Iris pigment epithelial cell (primary cell): ENCODE results near the gene AIPL1.
A peak's percentile ranks its signal among the peaks of the same experiment; 100 is the strongest.

Source experiments
- DNase-seq: peaks from one replicate; pipeline ENCODE4 v3.0.0-alpha.2; 2011; ENCODE audit warnings: low read depth

The AIPL1 gene

DNA sequence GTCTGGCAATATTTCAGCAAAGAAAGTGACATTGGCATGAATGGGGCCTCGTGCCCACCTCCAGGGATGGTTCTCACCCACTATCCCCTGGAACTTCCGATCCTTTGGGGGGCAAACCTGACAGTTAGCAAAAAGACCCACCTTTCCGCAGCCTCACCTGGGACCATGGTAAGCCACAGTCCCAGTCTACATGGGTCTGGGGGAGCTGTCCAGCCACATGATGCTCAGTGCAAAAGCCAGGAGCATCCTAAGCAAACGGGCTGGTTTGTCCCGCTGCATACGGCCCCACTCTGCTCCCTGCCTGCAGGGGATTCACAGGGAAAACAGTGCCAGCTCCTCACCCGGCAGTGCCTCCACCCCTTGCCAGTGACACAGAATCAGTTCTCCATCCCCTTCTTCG, 19.3 kb downstream of the AIPL1 start:
- DNase-seq, result no peak

GRCh38 chr17:6413065-6413464, 21.9 kb downstream of the AIPL1 start:
- DNase-seq, result peak; percentile 64

GRCh38 chr17:6408735-6409134, 26.2 kb downstream of the AIPL1 start:
- DNase-seq, result no peak

GRCh38 chr17:6408276-6408675, 26.6 kb downstream of the AIPL1 start:
- no peak for DNase-seq

DNA sequence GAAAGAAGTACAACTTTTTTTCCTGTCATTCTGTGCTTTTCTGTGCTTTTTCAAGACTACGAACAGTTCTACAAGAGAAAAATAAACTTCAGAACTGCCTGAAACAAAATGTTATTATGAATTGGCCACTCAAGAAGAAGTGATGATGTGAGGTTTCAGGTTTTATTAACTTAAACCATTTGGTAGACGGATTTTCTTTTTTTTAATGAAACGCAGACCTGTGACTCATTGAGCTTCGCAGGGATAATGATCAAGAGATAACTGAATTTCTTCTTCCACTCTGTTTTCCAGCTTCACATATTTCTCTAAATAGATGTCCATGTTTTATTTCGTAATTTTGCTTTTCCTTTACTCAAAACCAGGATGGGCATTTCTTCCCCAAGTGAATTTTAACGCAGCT, 32.7 kb downstream of the AIPL1 start:
- no peak for DNase-seq

GRCh38 chr17:6398955-6399354, 36.0 kb downstream of the AIPL1 start:
- DNase-seq, result no peak

DNA sequence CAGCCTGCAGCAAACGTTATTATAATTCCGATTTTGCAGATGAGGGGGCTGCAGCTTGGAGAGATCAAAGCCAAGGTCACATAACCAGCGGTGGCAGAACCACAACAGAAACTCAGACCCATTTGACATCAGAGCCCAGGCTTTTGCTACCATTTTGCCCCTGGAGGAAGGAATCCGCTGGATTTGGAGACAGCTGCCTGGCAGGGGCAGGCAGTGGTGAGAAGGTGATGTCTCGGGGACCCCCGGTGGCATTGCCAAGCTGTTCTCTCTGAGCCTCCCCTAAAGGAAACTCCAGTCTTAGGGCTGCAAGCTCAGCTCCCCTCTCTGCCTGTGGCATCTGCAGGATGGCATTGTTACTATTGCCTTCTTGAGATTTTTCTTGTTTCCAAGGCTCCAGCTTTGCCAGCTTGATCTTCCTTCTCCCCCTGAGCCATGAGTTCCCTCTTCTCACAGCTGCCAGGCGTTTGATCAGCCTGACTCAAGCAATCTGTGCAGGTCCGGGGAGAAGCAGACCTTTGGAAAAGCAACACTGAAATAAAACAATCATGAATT, 40.8 kb downstream of the AIPL1 start:
- DNase-seq, result no peak

- DNase-seq, result no peak
These were observed 41.5 kb downstream of the AIPL1 start for GRCh38 chr17:6393351-6393952.

DNA sequence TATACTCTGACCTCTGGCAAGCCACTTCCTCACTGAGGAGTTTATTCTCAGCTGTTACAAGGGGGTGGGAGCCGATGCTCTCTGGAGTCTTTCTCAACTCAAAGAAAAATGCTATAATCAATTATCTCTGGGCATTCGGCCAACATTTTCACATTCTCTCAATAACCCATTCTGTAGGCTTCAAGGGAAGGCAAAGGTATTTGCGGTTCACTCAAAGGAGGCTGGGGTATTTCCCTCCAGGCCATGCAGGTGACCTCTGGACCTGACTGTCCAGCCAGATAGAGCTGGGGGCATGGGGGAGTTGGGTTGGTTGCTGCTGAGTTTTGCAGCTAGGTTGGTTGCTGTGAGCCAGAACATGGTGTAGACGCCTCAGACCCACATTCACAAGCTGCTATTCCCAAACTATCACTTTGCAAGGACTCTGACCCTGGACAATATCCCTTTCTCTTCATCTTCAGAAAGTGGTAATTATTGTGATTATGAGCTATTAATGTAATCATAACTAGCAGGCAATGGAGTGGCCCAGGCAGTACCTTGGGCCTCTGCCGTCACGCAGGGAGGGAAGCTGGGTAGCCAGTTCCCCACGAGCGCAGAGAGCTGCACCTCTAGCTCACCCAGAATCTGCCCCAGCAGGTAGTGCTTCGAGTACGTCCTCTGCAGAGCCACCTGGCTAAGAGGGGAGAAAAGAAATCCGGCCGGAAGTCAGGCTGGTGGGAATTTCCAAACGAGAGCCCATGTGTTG, 42.1 kb downstream of the AIPL1 start:
- DNase-seq, result no peak

GRCh38 chr17:6388416-6388815, 46.5 kb downstream of the AIPL1 start:
- no peak for DNase-seq

DNA sequence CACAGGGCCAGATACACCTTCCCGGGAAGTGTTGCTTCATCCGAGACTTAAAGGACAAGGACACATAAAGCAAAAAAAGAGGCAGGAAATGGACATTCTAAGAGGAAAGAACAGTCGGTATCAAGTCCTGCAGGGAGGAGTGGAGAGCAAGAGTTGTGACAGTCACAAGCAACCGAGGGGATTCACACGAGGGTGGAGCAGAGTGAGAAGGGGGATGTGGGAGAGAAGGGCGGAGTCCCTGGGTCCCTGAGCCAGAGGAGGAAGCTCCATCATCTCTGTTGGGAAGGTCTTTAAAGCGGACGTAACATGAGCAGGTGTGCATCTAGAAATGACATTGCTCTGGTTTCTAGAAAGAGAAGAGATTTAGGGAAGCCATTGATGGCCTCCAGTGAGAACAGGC, 47.1 kb downstream of the AIPL1 start:
- no peak for DNase-seq

GRCh38 chr17:6387442-6387841, 47.5 kb downstream of the AIPL1 start:
- no peak for DNase-seq

- no peak for DNase-seq
These were observed 48.8 kb downstream of the AIPL1 start for GRCh38 chr17:6386041-6386630.

DNA sequence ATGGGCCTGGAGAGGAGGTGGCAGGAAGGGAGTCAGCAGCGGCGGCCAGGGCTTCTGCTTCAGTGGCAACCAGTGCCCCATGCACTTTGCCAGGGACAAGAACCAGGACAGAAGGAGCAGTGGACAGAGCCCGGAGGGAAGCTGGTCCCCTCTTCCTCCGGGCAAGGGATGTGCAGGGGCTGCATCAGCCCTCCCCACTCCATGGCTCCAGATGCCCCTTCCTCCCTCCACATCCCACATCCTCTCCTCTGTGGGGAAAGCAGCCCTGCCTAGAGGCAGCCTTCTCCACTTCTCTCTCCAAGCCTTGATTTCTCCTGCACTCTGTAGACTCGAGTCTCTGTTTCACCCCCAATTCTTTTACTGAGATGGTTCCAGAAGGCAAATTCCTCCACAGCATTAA, 50.4 kb downstream of the AIPL1 start:
- no peak for DNase-seq

- no peak for DNase-seq
These were observed 53.1 kb downstream of the AIPL1 start for GRCh38 chr17:6381526-6382465.

GRCh38 chr17:6380915-6381438, 53.9 kb downstream of the AIPL1 start:
- no peak for DNase-seq

DNA sequence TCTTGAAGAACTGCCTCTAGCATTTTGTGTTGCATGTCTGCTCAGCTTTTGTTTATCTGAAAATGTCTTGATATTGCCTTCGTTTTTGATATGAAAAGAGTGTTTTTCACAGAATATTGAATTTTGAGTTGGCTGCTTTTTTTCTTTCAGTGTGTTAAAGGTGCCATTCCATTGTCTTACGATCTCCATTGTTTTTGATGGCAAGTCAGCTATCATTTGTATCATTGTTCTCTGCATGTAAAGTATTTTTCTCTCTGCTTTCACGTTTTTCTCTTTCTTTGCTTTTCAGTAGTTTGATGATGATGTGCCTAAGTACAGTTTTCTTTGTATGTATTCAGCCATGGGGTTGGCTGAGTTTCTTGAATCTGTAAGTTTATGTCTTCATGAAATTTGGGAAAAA, 57.0 kb downstream of the AIPL1 start:
- DNase-seq, result no peak

- no peak for DNase-seq
These were observed 58.0 kb downstream of the AIPL1 start for GRCh38 chr17:6376931-6377361.

- DNase-seq, result peak; percentile 38
These were observed 60.1 kb downstream of the AIPL1 start for GRCh38 chr17:6374761-6375312.

DNA sequence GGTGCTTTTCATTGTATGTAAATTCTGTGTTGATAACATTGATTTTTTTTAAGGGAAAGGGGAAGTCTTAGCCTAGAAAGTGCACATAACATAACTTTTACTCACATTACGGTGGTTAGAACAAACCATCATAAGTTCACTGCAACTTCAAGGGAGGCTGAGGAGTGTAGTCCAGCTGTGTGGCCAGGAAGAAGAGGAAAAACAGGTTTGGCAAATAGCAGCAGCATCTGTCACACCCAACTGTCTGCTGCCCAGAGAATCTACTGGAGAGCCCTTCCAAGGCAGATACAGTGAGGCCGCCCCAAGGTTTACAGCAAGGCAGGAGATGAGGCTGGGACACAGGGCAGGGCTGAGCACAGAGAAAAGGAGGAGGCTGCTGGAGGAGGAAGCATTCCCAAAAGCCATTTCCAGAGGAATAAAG, 60.6 kb downstream of the AIPL1 start:
- DNase-seq, result no peak
